ENCODE measurements around the gene EXOG.

The EXOG gene

DNA sequence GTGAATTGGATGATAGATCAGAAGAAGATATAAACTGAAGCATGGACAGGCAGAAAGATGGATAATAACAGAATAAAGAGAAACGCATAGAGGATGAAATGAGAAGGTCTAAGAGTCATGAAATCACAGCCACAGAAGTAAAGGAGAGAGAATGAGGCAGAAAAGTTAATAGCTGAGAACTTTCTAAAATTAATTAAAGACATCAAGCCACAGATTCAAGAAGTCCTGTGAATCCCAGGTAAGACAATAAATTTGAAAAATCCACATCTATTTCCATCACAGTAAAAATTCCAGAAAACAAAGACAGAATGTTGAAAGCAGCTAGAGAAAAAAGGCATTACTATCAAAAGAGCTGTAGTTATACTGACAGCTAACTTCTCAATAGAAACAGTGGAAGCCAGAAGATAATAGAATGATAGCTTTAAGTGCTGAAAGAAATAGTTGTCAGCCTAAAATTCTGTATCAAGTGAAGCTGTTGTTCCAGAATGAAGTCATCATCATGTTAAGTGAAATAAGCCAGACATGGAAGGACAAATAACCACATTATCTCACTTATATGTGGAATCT lies 30.5 kb upstream of the EXOG start:
- no peaks in the 10 kb centered on the region for H3K36me3 ChIP-seq (ENCODE audit: insufficient read depth)
- no peak overlapping the region for H3K9ac ChIP-seq
- no peaks in the 10 kb centered on the region for H3K4me1 ChIP-seq (ENCODE audit: low read depth, poor library complexity, severe bottlenecking)
- no peak overlapping the region for H2AFZ ChIP-seq (ENCODE audit: low read depth)
- no peak overlapping the region for H3K27ac ChIP-seq
- no peaks in the 10 kb centered on the region for H3K79me2 ChIP-seq (ENCODE audit: insufficient read depth, low read depth)
- TF ChIP-seq, protein P1, sequence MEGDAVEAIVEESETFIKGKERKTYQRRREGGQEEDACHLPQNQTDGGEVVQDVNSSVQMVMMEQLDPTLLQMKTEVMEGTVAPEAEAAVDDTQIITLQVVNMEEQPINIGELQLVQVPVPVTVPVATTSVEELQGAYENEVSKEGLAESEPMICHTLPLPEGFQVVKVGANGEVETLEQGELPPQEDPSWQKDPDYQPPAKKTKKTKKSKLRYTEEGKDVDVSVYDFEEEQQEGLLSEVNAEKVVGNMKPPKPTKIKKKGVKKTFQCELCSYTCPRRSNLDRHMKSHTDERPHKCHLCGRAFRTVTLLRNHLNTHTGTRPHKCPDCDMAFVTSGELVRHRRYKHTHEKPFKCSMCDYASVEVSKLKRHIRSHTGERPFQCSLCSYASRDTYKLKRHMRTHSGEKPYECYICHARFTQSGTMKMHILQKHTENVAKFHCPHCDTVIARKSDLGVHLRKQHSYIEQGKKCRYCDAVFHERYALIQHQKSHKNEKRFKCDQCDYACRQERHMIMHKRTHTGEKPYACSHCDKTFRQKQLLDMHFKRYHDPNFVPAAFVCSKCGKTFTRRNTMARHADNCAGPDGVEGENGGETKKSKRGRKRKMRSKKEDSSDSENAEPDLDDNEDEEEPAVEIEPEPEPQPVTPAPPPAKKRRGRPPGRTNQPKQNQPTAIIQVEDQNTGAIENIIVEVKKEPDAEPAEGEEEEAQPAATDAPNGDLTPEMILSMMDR (conservative IDR thresholded peaks at IDR 0.05; ENCODE audit: low read depth, low read length) = no peak
- H4K20me1 ChIP-seq (ENCODE audit: insufficient read depth) = no peaks in the 10 kb centered on the region
- H3K4me3 ChIP-seq (IDR thresholded peaks at IDR 0.05; ENCODE audit: insufficient read depth, low read depth, low read length) = no peak overlapping the region
- H3K4me2 ChIP-seq = no peak overlapping the region
- H3K27me3 ChIP-seq (ENCODE audit: insufficient read depth, low read depth) = no peaks in the 10 kb centered on the region

GRCh38 chr3:38468765-38469164 lies 27.4 kb upstream of the EXOG start:
- H3K27ac ChIP-seq = no peak overlapping the region
- no peaks in the 10 kb centered on the region for H4K20me1 ChIP-seq (ENCODE audit: insufficient read depth)
- H3K79me2 ChIP-seq (ENCODE audit: insufficient read depth, low read depth) = no peaks in the 10 kb centered on the region
- H3K9ac ChIP-seq = no peak overlapping the region
- no peaks in the 10 kb centered on the region for H3K27me3 ChIP-seq (ENCODE audit: insufficient read depth, low read depth)
- H3K36me3 ChIP-seq (ENCODE audit: insufficient read depth) = no peaks in the 10 kb centered on the region
- H3K4me2 ChIP-seq = no peak overlapping the region
- TF ChIP-seq, protein P1 (conservative IDR thresholded peaks at IDR 0.05; ENCODE audit: low read depth, low read length) = no peak
- H2AFZ ChIP-seq (ENCODE audit: low read depth) = no peak overlapping the region
- no peaks in the 10 kb centered on the region for H3K4me1 ChIP-seq (ENCODE audit: low read depth, poor library complexity, severe bottlenecking)
- H3K4me3 ChIP-seq (IDR thresholded peaks at IDR 0.05; ENCODE audit: insufficient read depth, low read depth, low read length) = no peak overlapping the region

GRCh38 chr3:38469852-38470251 lies 26.3 kb upstream of the EXOG start:
- Histone ChIP-seq H2AFZ (ENCODE audit: low read depth) (no peak overlapping the region), H3K4me1 (ENCODE audit: low read depth, poor library complexity, severe bottlenecking) (no peaks in the 10 kb centered on the region), H4K20me1 (ENCODE audit: insufficient read depth) (no peaks in the 10 kb centered on the region), H3K27ac (no peak overlapping the region), H3K4me3 (IDR thresholded peaks at IDR 0.05; ENCODE audit: insufficient read depth, low read depth, low read length) (no peak overlapping the region), H3K4me2 (no peak overlapping the region), H3K36me3 (ENCODE audit: insufficient read depth) (no peaks in the 10 kb centered on the region), H3K27me3 (ENCODE audit: insufficient read depth, low read depth) (no peaks in the 10 kb centered on the region), H3K79me2 (ENCODE audit: insufficient read depth, low read depth) (no peaks in the 10 kb centered on the region), H3K9ac (no peak overlapping the region)
- TF ChIP-seq, protein P1 (conservative IDR thresholded peaks at IDR 0.05; ENCODE audit: low read depth, low read length) = no peak

DNA sequence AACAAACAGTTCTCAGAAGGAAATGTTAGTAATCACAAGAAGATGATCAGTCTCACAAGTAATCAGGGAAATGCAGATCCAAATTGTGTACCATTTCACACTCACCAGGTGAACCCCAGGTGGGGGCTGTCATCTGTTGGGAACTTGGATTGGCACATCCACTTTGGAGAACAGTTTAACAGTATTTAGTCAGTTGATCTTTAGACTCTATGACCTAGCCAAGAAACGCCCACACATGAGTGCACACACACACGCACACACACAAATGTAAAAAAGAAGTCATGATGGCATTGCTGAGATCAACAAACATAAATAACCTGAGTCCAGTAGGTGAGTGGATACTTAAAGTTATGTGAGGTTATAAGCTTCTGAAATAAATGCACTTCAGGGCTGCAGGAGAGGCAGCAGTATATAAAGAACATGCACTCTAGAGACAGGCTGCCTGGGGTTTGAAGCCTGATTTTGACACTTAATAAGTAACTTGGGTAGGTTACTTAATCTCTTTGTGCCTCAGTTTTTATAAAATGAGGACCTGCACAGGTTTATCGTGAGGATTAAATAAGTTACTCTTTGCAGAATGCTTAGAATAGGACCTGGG lies 24.8 kb upstream of the EXOG start:
- H3K36me3 ChIP-seq (ENCODE audit: insufficient read depth) = no peaks in the 10 kb centered on the region
- no peak overlapping the region for H3K4me3 ChIP-seq (IDR thresholded peaks at IDR 0.05; ENCODE audit: insufficient read depth, low read depth, low read length)
- no peak overlapping the region for H3K4me2 ChIP-seq
- no peaks in the 10 kb centered on the region for H4K20me1 ChIP-seq (ENCODE audit: insufficient read depth)
- TF ChIP-seq, protein P1 (conservative IDR thresholded peaks at IDR 0.05; ENCODE audit: low read depth, low read length) = no peak
- H2AFZ ChIP-seq (ENCODE audit: low read depth) = no peak overlapping the region
- H3K79me2 ChIP-seq (ENCODE audit: insufficient read depth, low read depth) = no peaks in the 10 kb centered on the region
- no peaks in the 10 kb centered on the region for H3K27me3 ChIP-seq (ENCODE audit: insufficient read depth, low read depth)
- H3K27ac ChIP-seq = no peak overlapping the region
- H3K4me1 ChIP-seq (ENCODE audit: low read depth, poor library complexity, severe bottlenecking) = no peaks in the 10 kb centered on the region
- H3K9ac ChIP-seq = no peak overlapping the region

Data from KMS-11 (cell line).